ENCODE measurements around the gene PTPRM. TPM values are rescaled to one million over a fixed set of nuclear protein-coding genes. Genes with fewer than 3 reads are reported as not detected.

The PTPRM gene
- total RNA-seq, 1 donor from 2014 or later: 42.1 TPM

GRCh38 chr18:8229787-8230186 lies 662.7 kb downstream of the PTPRM start:
- TF ChIP-seq CTCF (IDR thresholded peaks at IDR 0.05; ENCODE audit: insufficient read depth, low read length, severe bottlenecking): no peak
- Histone ChIP-seq H3K36me3 (ENCODE audit: control insufficient read depth, insufficient read depth, low read length) (no peaks in the 10 kb centered on the region), H3K4me3 (ENCODE audit: low read depth, low read length) (no peak overlapping the region), H3K27me3 (ENCODE audit: control insufficient read depth, insufficient read depth, low read length) (no peaks in the 10 kb centered on the region)
- FAIRE-seq (no peak), DNase-seq (ENCODE audit: low read depth) (peak; percentile 36)

GRCh38 chr18:8231316-8231715 lies 664.2 kb downstream of the PTPRM start:
- FAIRE-seq (no peak), DNase-seq (ENCODE audit: low read depth) (no peak)
- no peaks in the 10 kb centered on the region for H3K36me3 ChIP-seq (ENCODE audit: control insufficient read depth, insufficient read depth, low read length)
- no peaks in the 10 kb centered on the region for H3K27me3 ChIP-seq (ENCODE audit: control insufficient read depth, insufficient read depth, low read length)
- no peak overlapping the region for H3K4me3 ChIP-seq (ENCODE audit: low read depth, low read length)
- no peak for TF ChIP-seq CTCF (IDR thresholded peaks at IDR 0.05; ENCODE audit: insufficient read depth, low read length, severe bottlenecking)

- DNase-seq (ENCODE audit: low read depth): no peak
- FAIRE-seq: no peak
- TF ChIP-seq CTCF (IDR thresholded peaks at IDR 0.05; ENCODE audit: insufficient read depth, low read length, severe bottlenecking): no peak
- H3K36me3 ChIP-seq (ENCODE audit: control insufficient read depth, insufficient read depth, low read length): no peaks in the 10 kb centered on the region
- no peak overlapping the region for H3K4me3 ChIP-seq (ENCODE audit: low read depth, low read length)
- H3K27me3 ChIP-seq (ENCODE audit: control insufficient read depth, insufficient read depth, low read length): no peaks in the 10 kb centered on the region
These were observed 665.7 kb downstream of the PTPRM start for GRCh38 chr18:8232791-8233190.

- FAIRE-seq: no peak
These were observed 668.8 kb downstream of the PTPRM start for GRCh38 chr18:8235894-8236293.

GRCh38 chr18:8238507-8238906 lies 671.4 kb downstream of the PTPRM start:
- DNase-seq (ENCODE audit: low read depth) (no peak), FAIRE-seq (no peak)
- no peak overlapping the region for H3K4me3 ChIP-seq (ENCODE audit: low read depth, low read length)
- H3K27me3 ChIP-seq (ENCODE audit: control insufficient read depth, insufficient read depth, low read length): no peaks in the 10 kb centered on the region
- no peaks in the 10 kb centered on the region for H3K36me3 ChIP-seq (ENCODE audit: control insufficient read depth, insufficient read depth, low read length)
- TF ChIP-seq CTCF (IDR thresholded peaks at IDR 0.05; ENCODE audit: insufficient read depth, low read length, severe bottlenecking): no peak

More at GRCh38 chr18:8235894-8236293, 668.8 kb downstream of the PTPRM start:
- no peak for DNase-seq (ENCODE audit: low read depth)
- no peak for TF ChIP-seq CTCF (IDR thresholded peaks at IDR 0.05; ENCODE audit: insufficient read depth, low read length, severe bottlenecking)
- Histone ChIP-seq H3K36me3 (ENCODE audit: control insufficient read depth, insufficient read depth, low read length) (no peaks in the 10 kb centered on the region), H3K27me3 (ENCODE audit: control insufficient read depth, insufficient read depth, low read length) (no peaks in the 10 kb centered on the region), H3K4me3 (ENCODE audit: low read depth, low read length) (no peak overlapping the region)

- peak; percentile 76 for FAIRE-seq
- Histone ChIP-seq H3K27me3 (ENCODE audit: control insufficient read depth, insufficient read depth, low read length) (no peaks in the 10 kb centered on the region), H3K36me3 (ENCODE audit: control insufficient read depth, insufficient read depth, low read length) (no peaks in the 10 kb centered on the region), H3K4me3 (ENCODE audit: low read depth, low read length) (no peak overlapping the region)
- no peak for TF ChIP-seq CTCF (IDR thresholded peaks at IDR 0.05; ENCODE audit: insufficient read depth, low read length, severe bottlenecking)
- no peak for DNase-seq (ENCODE audit: low read depth)
These were observed 674.6 kb downstream of the PTPRM start for GRCh38 chr18:8241731-8242130.

Measured in bronchial epithelial cell (primary cell).